Transverse colon (tissue), 4 donors: Measurements from ENCODE around the gene ARHGEF40.
A peak's percentile ranks its signal among the peaks of the same experiment; 100 is the strongest.

Experiments used
- EP300 ChIP-seq: sonication (generic); formaldehyde crosslinking; IDR thresholded peaks from one replicate; pipeline ENCODE4 v1.6.1; 2017; ENCODE audit warnings: antibody characterized with exemption, low read depth
- POLR2A ChIP-seq: fragments of 450-650 bp; IDR thresholded peaks from one replicate; pipeline ENCODE4 v1.6.1; 2016; ENCODE audit warnings: antibody characterized with exemption, mild to moderate bottlenecking, moderate library complexity
- POLR2AphosphoS5 ChIP-seq, 3 donors: sonication (generic); formaldehyde crosslinking; IDR thresholded peaks; one replicate each; pipeline ENCODE4 v1.6.1; 2016; ENCODE audit warnings: antibody characterized with exemption in 3 of 3
- TF ChIP-seq, protein P1 (sequence below), 5 experiments: fragments of 200-600 bp in 3 of 5; fragments of 450-650 bp in 2 of 5; sonication (generic) in 3 of 5; IDR thresholded peaks; 1 replicate in 2 of 5; 2 replicates in 3 of 5; pipeline ENCODE4 v1.5.1; 2016 to 2017; ENCODE audit warnings: antibody characterized with exemption in 5 of 5, inconsistent platforms in 3 of 5, mild to moderate bottlenecking in 2 of 5, moderate library complexity in 1 of 5

DNA sequence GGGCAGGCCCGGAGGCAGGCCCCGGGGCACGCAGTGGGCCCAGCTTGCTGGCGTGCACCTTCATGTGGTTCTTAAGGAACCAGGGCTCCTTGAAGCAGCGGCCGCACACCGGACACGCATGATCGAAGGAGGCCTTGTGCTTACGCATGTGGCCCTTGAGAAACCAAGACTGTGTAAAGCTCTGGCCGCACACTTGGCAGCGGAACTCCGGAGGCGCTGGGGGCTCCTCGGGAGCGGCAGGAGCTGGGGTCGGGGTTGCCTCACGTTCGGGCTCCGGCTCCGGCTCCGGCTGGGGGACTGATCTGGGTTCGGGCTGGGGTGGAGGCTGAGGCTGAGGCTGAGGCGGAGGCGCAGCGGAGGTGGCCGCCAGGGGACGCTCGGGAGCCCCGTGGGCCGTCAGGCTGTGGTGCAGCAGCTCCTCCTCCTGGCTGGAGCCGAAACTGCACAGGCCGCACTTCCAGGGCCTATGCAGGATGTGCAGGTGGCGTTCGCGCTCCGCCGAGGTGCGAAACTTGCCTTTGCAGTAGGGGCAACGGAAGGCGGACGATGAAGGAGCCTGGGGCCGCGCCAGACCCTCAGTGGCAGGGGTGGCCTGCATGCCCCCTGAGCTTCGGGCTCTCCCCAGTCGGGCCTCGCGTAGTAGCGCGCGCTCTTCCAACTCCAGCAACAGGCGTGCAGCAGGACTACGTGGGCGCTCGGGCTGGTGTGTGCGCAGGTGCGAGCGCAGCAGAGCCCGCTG is 22.3 kb downstream of the ARHGEF40 start:
- TF ChIP-seq POLR2A: no peak
- TF ChIP-seq, protein P1, sequence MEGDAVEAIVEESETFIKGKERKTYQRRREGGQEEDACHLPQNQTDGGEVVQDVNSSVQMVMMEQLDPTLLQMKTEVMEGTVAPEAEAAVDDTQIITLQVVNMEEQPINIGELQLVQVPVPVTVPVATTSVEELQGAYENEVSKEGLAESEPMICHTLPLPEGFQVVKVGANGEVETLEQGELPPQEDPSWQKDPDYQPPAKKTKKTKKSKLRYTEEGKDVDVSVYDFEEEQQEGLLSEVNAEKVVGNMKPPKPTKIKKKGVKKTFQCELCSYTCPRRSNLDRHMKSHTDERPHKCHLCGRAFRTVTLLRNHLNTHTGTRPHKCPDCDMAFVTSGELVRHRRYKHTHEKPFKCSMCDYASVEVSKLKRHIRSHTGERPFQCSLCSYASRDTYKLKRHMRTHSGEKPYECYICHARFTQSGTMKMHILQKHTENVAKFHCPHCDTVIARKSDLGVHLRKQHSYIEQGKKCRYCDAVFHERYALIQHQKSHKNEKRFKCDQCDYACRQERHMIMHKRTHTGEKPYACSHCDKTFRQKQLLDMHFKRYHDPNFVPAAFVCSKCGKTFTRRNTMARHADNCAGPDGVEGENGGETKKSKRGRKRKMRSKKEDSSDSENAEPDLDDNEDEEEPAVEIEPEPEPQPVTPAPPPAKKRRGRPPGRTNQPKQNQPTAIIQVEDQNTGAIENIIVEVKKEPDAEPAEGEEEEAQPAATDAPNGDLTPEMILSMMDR (IDR thresholded peaks at IDR 0.05): peak; percentile 100
- TF ChIP-seq POLR2AphosphoS5 (IDR thresholded peaks at IDR 0.05): peak in 2 of 3 donors; percentile 62 to 67
- TF ChIP-seq EP300: no peak
